Activated CD4-positive, alpha-beta T cell treated with anti-CD3 and anti-CD28 coated beads for 24 hours (primary cell): ENCODE results near the gene CPT1C.
"Not testable (repeated sequence)": the region's sequence is repeated elsewhere in the genome, so short reads cannot be mapped to it uniquely, and the experiment has no call there.

ENCODE experiments used
- DNase-seq, 2 donors: peaks; one replicate each; pipeline ENCODE4 v3.0.0-alpha.2; 2020; ENCODE audit warnings: low read depth in 2 of 2

Gene CPT1C

GRCh38 chr19:49704888-49705642 lies 14.1 kb downstream of the CPT1C start:
- DNase-seq = no peak

- no peak for DNase-seq
Measured at GRCh38 chr19:49705919-49706318, 15.0 kb downstream of the CPT1C start.

- no peak for DNase-seq
Measured at GRCh38 chr19:49710372-49710951, 19.5 kb downstream of the CPT1C start.

- DNase-seq = no peak
Measured at GRCh38 chr19:49712397-49712859, 21.5 kb downstream of the CPT1C start.

GRCh38 chr19:49713236-49713845 lies 22.4 kb downstream of the CPT1C start:
- no peak for DNase-seq

GRCh38 chr19:49716154-49716553 lies 25.2 kb downstream of the CPT1C start:
- no peak for DNase-seq

GRCh38 chr19:49718511-49718910 lies 27.6 kb downstream of the CPT1C start:
- DNase-seq = no peak

GRCh38 chr19:49718991-49719390 lies 28.1 kb downstream of the CPT1C start:
- no peak for DNase-seq

- DNase-seq = not testable (repeated sequence)
Measured at GRCh38 chr19:49719420-49719819, 28.5 kb downstream of the CPT1C start.

GRCh38 chr19:49727217-49728030 lies 36.5 kb downstream of the CPT1C start:
- DNase-seq = no peak

- DNase-seq = no peak
Measured at GRCh38 chr19:49730166-49730565, 39.2 kb downstream of the CPT1C start.

- DNase-seq = no peak
Measured at GRCh38 chr19:49738268-49738667, 47.4 kb downstream of the CPT1C start.

- no peak for DNase-seq
Measured at GRCh38 chr19:49739098-49739497, 48.2 kb downstream of the CPT1C start.

GRCh38 chr19:49739933-49740332 lies 49.0 kb downstream of the CPT1C start:
- DNase-seq = no peak

GRCh38 chr19:49741210-49741844 lies 50.4 kb downstream of the CPT1C start:
- DNase-seq = no peak

GRCh38 chr19:49744946-49745381 lies 54.0 kb downstream of the CPT1C start:
- DNase-seq = no peak

GRCh38 chr19:49746206-49746958 lies 55.5 kb downstream of the CPT1C start:
- peak; percentile 24 to 38 for DNase-seq

GRCh38 chr19:49749055-49749716 lies 58.3 kb downstream of the CPT1C start:
- DNase-seq = no peak

- DNase-seq = no peak
Measured at GRCh38 chr19:49749771-49750170, 58.9 kb downstream of the CPT1C start.

- no peak for DNase-seq
Measured at GRCh38 chr19:49752701-49753100, 61.8 kb downstream of the CPT1C start.
